Parathyroid adenoma (tissue), 2 donors: ENCODE data around the gene EMP1.

ENCODE experiments used
- H2AFZ ChIP-seq: fragments of 300-600 bp; sonication (generic); one replicate; pipeline ENCODE4 v1.7.0; 2017; ENCODE audit warnings: antibody characterized with exemption, mild to moderate bottlenecking
- H3K27ac ChIP-seq: fragments of 300-600 bp; sonication (generic); one replicate; pipeline ENCODE4 v1.7.0; 2017
- H3K27me3 ChIP-seq: fragments of 300-600 bp; sonication (generic); one replicate; pipeline ENCODE4 v1.7.0; 2017; ENCODE audit warnings: low read length; ENCODE audit not compliant: control insufficient read depth, insufficient read depth
- H3K36me3 ChIP-seq: fragments of 300-600 bp; sonication (generic); one replicate; pipeline ENCODE4 v1.7.0; 2017; ENCODE audit warnings: low read length; ENCODE audit not compliant: control insufficient read depth, insufficient read depth
- H3K4me1 ChIP-seq: fragments of 300-600 bp; sonication (generic); one replicate; pipeline ENCODE4 v1.7.0; 2017; ENCODE audit warnings: control low read depth
- H3K4me2 ChIP-seq: fragments of 300-600 bp; sonication (generic); one replicate; pipeline ENCODE4 v1.7.0; 2017; ENCODE audit warnings: low read length
- H3K4me3 ChIP-seq: fragments of 300-600 bp; sonication (generic); one replicate; pipeline ENCODE4 v1.7.0; 2017; ENCODE audit warnings: low read depth, low read length
- H3K79me2 ChIP-seq: fragments of 300-600 bp; sonication (generic); one replicate; pipeline ENCODE4 v1.7.0; 2017; ENCODE audit warnings: control low read depth
- H3K9ac ChIP-seq: fragments of 300-600 bp; sonication (generic); one replicate; pipeline ENCODE4 v1.7.0; 2017; ENCODE audit warnings: mild to moderate bottlenecking
- H3K9me3 ChIP-seq: fragments of 300-600 bp; sonication (generic); one replicate; pipeline ENCODE4 v1.7.0; 2017; ENCODE audit warnings: low read length; ENCODE audit not compliant: control insufficient read depth
- TF ChIP-seq, protein P1 (sequence below): fragments of 300-600 bp; sonication (generic); IDR thresholded peaks from one replicate; pipeline ENCODE4 v1.7.0; 2017; ENCODE audit warnings: antibody characterized with exemption, mild to moderate bottlenecking
- donor health status: primary hyperparathyroidism.

EMP1 gene

GRCh38 chr12:13156277-13156676, 40.2 kb upstream of the EMP1 start:
- Histone ChIP-seq H3K4me1 (no peaks in the 10 kb centered on the region), H3K4me2 (no peak overlapping the region), H3K4me3 (no peak overlapping the region), H3K9ac (no peak overlapping the region), H3K27me3 (no peaks in the 10 kb centered on the region), H2AFZ (no peak overlapping the region), H3K36me3 (no peaks in the 10 kb centered on the region), H3K27ac (no peak overlapping the region), H3K79me2 (no peaks in the 10 kb centered on the region), H3K9me3 (no peaks in the 10 kb centered on the region)
- TF ChIP-seq, protein P1, sequence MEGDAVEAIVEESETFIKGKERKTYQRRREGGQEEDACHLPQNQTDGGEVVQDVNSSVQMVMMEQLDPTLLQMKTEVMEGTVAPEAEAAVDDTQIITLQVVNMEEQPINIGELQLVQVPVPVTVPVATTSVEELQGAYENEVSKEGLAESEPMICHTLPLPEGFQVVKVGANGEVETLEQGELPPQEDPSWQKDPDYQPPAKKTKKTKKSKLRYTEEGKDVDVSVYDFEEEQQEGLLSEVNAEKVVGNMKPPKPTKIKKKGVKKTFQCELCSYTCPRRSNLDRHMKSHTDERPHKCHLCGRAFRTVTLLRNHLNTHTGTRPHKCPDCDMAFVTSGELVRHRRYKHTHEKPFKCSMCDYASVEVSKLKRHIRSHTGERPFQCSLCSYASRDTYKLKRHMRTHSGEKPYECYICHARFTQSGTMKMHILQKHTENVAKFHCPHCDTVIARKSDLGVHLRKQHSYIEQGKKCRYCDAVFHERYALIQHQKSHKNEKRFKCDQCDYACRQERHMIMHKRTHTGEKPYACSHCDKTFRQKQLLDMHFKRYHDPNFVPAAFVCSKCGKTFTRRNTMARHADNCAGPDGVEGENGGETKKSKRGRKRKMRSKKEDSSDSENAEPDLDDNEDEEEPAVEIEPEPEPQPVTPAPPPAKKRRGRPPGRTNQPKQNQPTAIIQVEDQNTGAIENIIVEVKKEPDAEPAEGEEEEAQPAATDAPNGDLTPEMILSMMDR, result no peak

GRCh38 chr12:13161172-13161571, 35.4 kb upstream of the EMP1 start:
- H3K36me3 ChIP-seq, result no peaks in the 10 kb centered on the region
- peaks cover 7% of the 10 kb centered on the region for H3K4me1 ChIP-seq
- H3K79me2 ChIP-seq, result no peaks in the 10 kb centered on the region
- H3K27ac ChIP-seq, result no peak overlapping the region
- no peak overlapping the region for H3K4me3 ChIP-seq
- no peak overlapping the region for H2AFZ ChIP-seq
- H3K9ac ChIP-seq, result no peak overlapping the region
- TF ChIP-seq, protein P1, result peak; percentile 9
- no peaks in the 10 kb centered on the region for H3K9me3 ChIP-seq
- H3K4me2 ChIP-seq, result no peak overlapping the region
- no peaks in the 10 kb centered on the region for H3K27me3 ChIP-seq

DNA sequence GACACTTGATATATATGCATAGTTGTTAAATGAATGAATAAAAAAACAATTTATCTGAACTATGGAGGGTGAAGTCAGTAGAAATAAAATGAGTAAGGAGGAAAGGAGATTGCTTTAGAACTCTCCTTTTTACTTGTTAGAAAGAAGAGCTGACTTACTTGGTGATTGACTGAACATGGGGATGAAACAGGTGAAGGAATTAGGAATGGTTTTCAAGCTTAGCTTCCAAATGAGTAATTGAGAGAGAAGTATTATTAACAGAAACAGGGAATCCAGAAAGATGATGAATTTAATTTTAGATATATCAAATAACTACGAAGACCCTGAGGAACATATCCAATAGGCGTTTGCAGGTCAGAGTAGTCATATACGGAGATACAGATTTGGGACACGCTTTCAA, 33.6 kb upstream of the EMP1 start:
- no peaks in the 10 kb centered on the region for H3K27me3 ChIP-seq
- no peak overlapping the region for H2AFZ ChIP-seq
- no peak overlapping the region for H3K4me2 ChIP-seq
- H3K4me1 ChIP-seq, result peaks cover 7% of the 10 kb centered on the region
- no peak overlapping the region for H3K9ac ChIP-seq
- H3K36me3 ChIP-seq, result no peaks in the 10 kb centered on the region
- TF ChIP-seq, protein P1, result no peak
- no peak overlapping the region for H3K27ac ChIP-seq
- H3K9me3 ChIP-seq, result no peaks in the 10 kb centered on the region
- no peak overlapping the region for H3K4me3 ChIP-seq
- no peaks in the 10 kb centered on the region for H3K79me2 ChIP-seq

DNA sequence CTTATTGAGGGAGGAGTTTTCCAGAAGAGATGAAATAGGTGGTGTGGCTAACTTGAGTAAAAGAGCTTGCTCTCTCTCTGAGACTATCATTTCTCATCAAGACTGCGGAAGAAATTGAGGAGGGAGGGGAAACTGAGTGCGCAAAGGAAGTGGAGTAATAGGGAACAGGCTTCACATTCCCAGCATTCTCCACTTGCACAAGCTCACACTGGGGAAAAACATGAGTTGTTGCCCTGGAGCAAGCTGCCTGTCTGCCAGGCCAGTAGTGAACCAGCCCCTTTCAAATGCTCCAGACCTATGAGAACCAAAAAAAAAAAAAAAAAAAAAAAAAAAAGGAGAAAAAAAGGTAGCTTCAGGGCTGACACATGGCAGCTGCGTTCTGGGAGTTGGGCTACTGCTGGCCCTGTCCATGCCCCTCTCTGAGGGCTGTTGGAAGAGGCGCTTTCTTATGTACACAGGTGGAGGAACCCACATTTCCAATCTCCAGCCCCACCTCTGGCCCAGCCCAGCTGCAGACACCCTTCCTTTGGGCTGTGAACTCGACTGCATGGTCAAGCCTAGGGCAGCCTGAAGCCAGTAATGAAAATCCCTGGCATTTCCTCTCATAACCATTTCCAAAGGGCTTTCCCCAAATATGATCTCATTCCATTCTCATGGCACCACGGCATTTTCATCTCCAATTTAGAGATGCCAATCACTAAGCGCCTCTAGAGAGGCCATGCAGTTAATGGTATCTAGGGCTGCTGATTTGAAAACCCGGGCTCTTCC, 32.5 kb upstream of the EMP1 start:
- Histone ChIP-seq H3K9ac (no peak overlapping the region), H3K4me1 (peaks cover 7% of the 10 kb centered on the region), H3K36me3 (no peaks in the 10 kb centered on the region), H3K4me3 (no peak overlapping the region), H2AFZ (no peak overlapping the region), H3K4me2 (no peak overlapping the region), H3K79me2 (no peaks in the 10 kb centered on the region), H3K27me3 (no peaks in the 10 kb centered on the region), H3K27ac (no peak overlapping the region), H3K9me3 (no peaks in the 10 kb centered on the region)
- TF ChIP-seq, protein P1, result no peak
